Body of pancreas (tissue), 4 donors: ENCODE measurements around the gene HOGA1.

Experiments used
- POLR2A ChIP-seq, 3 donors: fragments of 450-650 bp; IDR thresholded peaks; one replicate each; pipeline ENCODE4 v1.6.1; 2016; ENCODE audit warnings: antibody characterized with exemption in 3 of 3, mild to moderate bottlenecking in 2 of 3
- TF ChIP-seq, protein P1 (sequence below), 7 experiments: fragments of 450-650 bp in 4 of 7; fragments of 200-600 bp in 3 of 7; sonication (generic) in 3 of 7; IDR thresholded peaks; one replicate each; pipeline ENCODE4 v1.5.1; 2016 to 2019; ENCODE audit warnings: antibody characterized with exemption in 7 of 7

DNA sequence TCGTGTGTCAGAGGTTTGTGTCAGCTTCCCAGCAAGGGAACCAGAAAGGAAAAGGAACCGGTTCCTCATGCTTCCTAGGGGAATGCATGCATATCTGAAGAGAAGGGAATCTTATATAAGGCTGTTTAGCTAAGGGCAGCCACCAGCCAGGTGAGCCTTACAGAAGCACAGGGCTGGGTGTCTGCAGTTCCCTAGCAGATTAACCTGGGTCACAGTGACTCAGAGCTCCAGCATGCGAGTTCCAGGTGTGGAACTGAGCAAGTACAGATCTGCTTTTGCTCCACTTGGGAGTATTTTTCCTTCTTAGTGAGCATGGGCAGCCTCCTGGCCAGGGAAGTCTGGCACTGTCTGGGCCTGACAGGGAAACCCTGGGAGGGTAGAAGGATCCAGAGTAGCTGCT lies 12.6 kb upstream of the HOGA1 start:
- TF ChIP-seq, protein P1, sequence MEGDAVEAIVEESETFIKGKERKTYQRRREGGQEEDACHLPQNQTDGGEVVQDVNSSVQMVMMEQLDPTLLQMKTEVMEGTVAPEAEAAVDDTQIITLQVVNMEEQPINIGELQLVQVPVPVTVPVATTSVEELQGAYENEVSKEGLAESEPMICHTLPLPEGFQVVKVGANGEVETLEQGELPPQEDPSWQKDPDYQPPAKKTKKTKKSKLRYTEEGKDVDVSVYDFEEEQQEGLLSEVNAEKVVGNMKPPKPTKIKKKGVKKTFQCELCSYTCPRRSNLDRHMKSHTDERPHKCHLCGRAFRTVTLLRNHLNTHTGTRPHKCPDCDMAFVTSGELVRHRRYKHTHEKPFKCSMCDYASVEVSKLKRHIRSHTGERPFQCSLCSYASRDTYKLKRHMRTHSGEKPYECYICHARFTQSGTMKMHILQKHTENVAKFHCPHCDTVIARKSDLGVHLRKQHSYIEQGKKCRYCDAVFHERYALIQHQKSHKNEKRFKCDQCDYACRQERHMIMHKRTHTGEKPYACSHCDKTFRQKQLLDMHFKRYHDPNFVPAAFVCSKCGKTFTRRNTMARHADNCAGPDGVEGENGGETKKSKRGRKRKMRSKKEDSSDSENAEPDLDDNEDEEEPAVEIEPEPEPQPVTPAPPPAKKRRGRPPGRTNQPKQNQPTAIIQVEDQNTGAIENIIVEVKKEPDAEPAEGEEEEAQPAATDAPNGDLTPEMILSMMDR (IDR thresholded peaks at IDR 0.05) = no peak
- TF ChIP-seq POLR2A (IDR thresholded peaks at IDR 0.05) = no peak
